Fibroblast of the aortic adventitia (primary cell): ENCODE data around the gene IL21R. TPM values are rescaled to one million over a fixed set of nuclear protein-coding genes. Genes with fewer than 3 reads are reported as not detected.

Experiments used
- DNase-seq: peaks from one replicate; pipeline ENCODE4 v3.0.0-alpha.2; 2010; ENCODE audit warnings: low read depth
- H3K4me3 ChIP-seq: 2 replicates; pipeline ENCODE4 v1.5.1; 2011; ENCODE audit warnings: low read depth, mild to moderate bottlenecking, control low read depth, low read length, moderate library complexity
- CTCF ChIP-seq: IDR thresholded peaks from 2 replicates; pipeline ENCODE4 v1.5.1; 2011; ENCODE audit warnings: mild to moderate bottlenecking, low read length, control low read depth, inconsistent platforms; ENCODE audit not compliant: insufficient read depth
- total RNA-seq: library from RNA; depleted of rRNA; stranded (reverse); fragments of >200 nt; gene quantifications from 2 replicates; pipeline ENCODE4 v1.2.3, GENCODE V29; 2012; ENCODE audit warnings: low replicate concordance

IL21R gene
- total RNA-seq, 1 donor = 0.54 TPM

GRCh38 chr16:27480761-27481160 is 78.8 kb downstream of the IL21R start:
- no peak for DNase-seq
- H3K4me3 ChIP-seq = no peak overlapping the region
- TF ChIP-seq CTCF = no peak

GRCh38 chr16:27481282-27481934 is 79.4 kb downstream of the IL21R start:
- no peak overlapping the region for H3K4me3 ChIP-seq
- TF ChIP-seq CTCF = no peak
- no peak for DNase-seq

GRCh38 chr16:27482397-27483087 is 80.6 kb downstream of the IL21R start:
- TF ChIP-seq CTCF = no peak
- no peak for DNase-seq
- H3K4me3 ChIP-seq = no peak overlapping the region

- no peak for TF ChIP-seq CTCF
- H3K4me3 ChIP-seq = no peak overlapping the region
- no peak for DNase-seq
Observed at GRCh38 chr16:27483088-27483437, 81.1 kb downstream of the IL21R start.

GRCh38 chr16:27483624-27484023 is 81.7 kb downstream of the IL21R start:
- no peak for TF ChIP-seq CTCF
- DNase-seq = no peak

GRCh38 chr16:27485126-27485525 is 83.2 kb downstream of the IL21R start:
- H3K4me3 ChIP-seq = no peak overlapping the region
- DNase-seq = no peak
- TF ChIP-seq CTCF = no peak

More at GRCh38 chr16:27483624-27484023, 81.7 kb downstream of the IL21R start:
- H3K4me3 ChIP-seq = no peak overlapping the region
